T47D (cell line): ENCODE results near the gene TRMT44.

Experiments
- DNase-seq, 2 experiments: peaks; one replicate each; pipeline versions ENCODE4 v3.0.0 to v3.0.0-alpha.2; 2011 to 2012; ENCODE audit warnings: low read depth in 1 of 2, low spot score in 1 of 2
- JUND ChIP-seq: IDR thresholded peaks from 2 replicates; pipeline ENCODE4 v1.6.1; 2012; ENCODE audit warnings: low read depth
- in situ Hi-C: cut with HindIII; loops from 2 replicates; pipeline ENCODE4 v1.10.0; 2016; ENCODE audit warnings: low sequenced_read_pairs, low pct_unique_long_range_greater_than_20kb

The TRMT44 gene, protein sequence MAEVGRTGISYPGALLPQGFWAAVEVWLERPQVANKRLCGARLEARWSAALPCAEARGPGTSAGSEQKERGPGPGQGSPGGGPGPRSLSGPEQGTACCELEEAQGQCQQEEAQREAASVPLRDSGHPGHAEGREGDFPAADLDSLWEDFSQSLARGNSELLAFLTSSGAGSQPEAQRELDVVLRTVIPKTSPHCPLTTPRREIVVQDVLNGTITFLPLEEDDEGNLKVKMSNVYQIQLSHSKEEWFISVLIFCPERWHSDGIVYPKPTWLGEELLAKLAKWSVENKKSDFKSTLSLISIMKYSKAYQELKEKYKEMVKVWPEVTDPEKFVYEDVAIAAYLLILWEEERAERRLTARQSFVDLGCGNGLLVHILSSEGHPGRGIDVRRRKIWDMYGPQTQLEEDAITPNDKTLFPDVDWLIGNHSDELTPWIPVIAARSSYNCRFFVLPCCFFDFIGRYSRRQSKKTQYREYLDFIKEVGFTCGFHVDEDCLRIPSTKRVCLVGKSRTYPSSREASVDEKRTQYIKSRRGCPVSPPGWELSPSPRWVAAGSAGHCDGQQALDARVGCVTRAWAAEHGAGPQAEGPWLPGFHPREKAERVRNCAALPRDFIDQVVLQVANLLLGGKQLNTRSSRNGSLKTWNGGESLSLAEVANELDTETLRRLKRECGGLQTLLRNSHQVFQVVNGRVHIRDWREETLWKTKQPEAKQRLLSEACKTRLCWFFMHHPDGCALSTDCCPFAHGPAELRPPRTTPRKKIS

DNA sequence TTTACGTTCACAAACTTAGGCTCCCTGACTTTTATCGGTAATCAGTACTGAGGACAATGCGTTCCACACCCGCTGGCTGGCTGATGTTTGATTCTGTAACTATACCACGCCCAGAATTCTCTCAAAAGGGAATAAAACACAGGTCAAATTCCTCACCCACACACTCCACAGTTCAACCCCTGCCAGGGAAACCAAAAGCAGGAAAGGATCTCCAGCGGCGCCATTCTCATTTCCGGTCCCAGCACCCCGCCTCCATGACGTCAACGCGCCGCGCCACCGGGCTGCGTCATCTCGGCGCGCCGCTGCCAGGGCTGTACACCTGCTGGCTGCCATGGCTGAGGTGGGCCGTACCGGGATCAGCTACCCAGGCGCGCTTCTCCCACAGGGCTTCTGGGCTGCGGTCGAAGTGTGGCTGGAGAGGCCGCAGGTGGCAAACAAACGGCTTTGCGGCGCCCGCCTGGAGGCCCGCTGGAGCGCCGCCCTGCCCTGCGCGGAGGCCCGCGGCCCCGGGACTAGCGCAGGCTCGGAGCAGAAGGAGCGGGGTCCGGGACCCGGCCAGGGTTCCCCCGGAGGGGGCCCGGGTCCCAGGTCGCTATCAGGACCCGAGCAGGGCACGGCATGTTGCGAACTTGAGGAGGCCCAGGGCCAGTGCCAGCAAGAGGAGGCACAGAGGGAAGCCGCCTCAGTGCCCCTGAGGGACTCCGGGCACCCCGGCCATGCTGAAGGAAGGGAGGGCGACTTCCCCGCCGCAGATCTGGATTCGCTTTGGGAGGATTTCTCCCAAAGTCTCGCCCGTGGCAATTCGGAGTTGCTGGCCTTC, at the start of gene TRMT44, which contains the start of gene ACOX3:
TSS of gene TRMT44 (plus strand) at position 286 of the 820 bp plus-strand sequence. CDS start at position 332, 46 bp downstream.
TSS of gene ACOX3 (minus strand) at position 232 of the 820 bp plus-strand sequence. CDS start 24,202 bp downstream, outside the sequence.
- no peak for TF ChIP-seq JUND
- in situ Hi-C loops: no loop called here
- peak; percentile 41 to 92 for DNase-seq

DNA sequence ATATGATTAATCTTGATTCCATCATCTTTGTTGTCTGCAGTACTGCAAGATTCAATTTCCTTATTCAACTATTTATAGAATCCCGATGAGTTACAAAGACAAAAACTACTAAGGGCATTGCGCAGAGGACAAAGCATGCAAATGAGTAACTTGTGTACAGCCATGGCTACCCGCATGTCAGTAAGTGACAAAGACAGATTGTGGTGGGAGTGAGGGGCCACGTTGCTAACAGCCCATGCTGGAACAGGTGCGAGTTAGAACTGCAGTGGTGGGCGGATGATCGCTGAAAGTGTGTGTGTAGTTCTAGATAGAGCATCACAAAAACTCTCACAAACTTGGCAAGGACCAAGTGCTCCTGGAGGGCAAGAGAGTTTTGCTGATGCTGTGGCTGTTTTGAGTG, 49.5 kb upstream of the TRMT44 start:
- in situ Hi-C loops: no loop called here
- TF ChIP-seq JUND: no peak
- no peak for DNase-seq

DNA sequence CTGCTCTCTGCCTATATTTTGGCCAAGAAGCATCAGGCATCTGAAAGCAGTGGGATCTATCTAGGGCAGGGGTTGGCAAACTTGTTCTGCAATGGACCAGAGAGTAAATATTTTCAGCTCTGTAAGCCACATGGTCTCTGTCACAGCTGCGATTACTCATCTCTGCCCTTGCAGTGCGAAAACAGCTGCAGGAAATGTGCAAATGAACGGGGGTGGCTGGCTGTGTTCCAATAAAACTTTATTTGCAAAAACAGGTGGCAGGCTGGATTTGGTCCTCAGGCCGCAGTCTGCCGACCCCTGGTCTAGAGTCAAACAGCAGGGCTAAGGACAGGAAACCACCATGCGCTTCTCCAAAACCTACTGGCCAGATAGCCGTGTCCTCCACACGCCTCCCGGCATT, 48.6 kb upstream of the TRMT44 start:
- DNase-seq: no peak
- TF ChIP-seq JUND: no peak
- in situ Hi-C loops: no loop called here

DNA sequence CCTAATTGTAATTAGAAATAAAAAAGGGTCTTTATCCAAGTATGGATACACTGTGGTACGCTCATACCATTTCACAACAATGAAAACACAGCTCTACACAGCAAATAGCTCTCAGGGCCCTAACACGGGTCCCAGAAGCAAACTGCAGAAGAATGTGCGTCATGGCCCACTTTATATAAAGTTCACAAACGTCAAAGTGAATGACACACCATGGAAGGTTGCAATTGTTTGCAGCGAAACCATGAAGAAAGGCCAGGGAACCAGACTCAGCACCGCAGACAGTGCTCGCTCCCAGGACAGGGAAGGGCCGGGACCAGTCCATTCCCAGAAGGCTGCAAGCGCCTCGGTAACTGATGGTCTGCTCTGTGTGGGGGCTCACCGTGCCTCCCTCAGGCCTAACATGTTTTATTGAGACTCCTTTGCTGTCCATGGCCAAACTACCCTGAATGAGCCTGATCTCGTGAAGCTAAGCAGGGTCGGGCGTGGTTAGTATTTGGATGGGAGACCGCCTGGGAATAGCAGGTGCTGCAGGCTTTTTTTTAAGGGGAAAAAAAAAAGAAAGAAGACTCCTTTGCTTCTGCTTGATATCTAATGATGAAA, 47.9 kb upstream of the TRMT44 start:
- no peak for DNase-seq
- no peak for TF ChIP-seq JUND
- in situ Hi-C loops: no loop called here

DNA sequence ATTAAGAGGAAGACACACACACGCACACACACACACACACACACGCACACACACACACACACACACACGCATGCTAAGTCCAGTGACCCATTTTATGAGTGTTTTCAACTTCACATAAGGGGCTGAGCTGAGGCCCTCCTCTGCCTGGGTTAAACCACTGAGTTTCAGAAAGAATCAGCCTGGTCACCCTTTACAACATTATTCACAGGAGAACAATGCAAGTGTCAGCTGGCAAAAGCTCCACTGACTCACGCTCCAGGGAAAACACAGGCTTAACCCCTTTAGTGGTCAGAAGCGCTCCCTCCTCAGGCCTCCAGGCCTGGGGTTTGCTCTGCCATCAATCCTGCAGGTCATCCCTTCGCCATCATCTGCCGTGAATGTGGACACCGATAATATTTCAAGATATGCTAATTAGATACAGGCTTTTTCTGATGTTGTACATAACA, 47.0 kb upstream of the TRMT44 start:
- in situ Hi-C loops: no loop called here
- no peak for TF ChIP-seq JUND
- DNase-seq: no peak

DNA sequence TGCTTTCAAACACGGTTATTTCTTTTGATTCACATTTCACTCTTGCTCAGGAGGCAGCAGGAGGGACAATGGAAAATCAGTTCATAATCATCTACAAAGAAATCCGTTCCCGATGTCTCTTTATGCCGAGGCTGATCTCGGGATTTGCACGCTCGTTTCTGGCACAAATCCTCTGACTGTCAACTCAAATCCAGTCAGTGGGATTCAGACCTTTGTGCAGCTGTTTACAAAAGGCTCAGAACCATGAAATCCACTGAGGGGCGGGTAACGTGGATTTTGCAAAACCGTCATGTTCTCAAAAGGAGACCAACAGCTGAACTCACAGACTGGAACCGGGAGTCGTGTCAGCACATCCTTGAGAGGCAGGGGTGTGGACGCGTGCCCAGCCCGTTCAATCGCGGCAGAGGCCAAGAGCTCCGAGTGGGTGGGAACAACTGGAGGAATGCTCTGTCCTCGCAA, 46.5 kb upstream of the TRMT44 start:
- DNase-seq: no peak
- in situ Hi-C loops: no loop called here
- no peak for TF ChIP-seq JUND

DNA sequence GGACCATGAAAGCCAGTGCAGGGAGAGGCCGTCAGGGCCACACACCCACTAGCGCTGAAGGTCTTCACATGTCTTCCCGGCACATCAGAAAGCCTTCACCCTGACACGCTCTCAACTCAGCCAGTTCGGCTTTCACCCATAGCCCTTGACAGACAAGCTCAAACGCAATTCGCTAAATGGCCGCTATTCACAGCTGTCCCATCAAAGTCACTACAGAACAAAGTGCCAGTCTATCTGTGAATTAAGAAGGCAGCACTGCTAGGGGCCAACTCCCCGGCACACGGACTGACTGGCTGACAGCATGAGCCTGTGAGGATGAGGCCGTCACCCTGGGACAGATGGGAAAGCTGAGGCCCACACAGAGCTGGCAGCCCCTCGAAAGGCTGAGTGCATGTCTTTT, 45.8 kb upstream of the TRMT44 start:
- no peak for TF ChIP-seq JUND
- no peak for DNase-seq
- in situ Hi-C loops: no loop called here

DNA sequence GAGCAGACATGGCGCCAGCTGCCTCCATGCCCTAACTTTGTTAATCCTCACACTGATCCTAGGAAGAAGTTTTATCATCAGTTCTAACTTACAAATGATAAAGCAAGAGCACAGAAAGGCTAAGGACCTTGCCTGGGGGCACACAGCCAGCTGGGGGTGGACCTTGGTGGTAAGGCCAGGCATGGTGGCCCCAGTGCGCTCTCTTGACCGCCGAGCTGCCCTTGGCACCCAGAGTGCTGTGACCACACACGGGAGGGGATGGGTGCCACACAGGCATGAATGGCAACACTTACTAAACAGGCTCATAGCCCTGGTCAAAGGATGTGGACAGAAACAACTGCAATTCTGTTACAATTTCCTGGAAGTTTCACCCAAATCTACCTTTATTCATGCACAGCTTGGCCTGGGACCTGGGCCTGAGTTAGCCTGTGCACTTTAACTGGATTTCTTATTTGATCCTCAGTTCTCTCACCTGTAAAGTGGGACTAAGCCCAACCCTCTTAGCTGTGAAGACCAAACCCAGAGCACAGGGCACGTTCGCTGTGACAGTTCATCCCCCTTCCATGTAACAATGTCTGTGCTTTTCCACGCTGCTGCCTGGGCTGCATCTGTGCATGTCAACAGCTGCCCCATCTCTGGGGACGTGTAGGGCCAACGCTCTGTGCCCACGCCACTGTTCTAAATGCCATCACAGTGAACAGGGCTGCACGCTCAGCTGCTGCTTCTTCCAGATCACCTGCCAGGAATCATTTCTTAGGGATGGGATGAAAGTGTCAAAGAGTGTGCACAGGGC, 44.9 kb upstream of the TRMT44 start:
- in situ Hi-C loops: no loop called here
- TF ChIP-seq JUND: no peak
- no peak for DNase-seq

DNA sequence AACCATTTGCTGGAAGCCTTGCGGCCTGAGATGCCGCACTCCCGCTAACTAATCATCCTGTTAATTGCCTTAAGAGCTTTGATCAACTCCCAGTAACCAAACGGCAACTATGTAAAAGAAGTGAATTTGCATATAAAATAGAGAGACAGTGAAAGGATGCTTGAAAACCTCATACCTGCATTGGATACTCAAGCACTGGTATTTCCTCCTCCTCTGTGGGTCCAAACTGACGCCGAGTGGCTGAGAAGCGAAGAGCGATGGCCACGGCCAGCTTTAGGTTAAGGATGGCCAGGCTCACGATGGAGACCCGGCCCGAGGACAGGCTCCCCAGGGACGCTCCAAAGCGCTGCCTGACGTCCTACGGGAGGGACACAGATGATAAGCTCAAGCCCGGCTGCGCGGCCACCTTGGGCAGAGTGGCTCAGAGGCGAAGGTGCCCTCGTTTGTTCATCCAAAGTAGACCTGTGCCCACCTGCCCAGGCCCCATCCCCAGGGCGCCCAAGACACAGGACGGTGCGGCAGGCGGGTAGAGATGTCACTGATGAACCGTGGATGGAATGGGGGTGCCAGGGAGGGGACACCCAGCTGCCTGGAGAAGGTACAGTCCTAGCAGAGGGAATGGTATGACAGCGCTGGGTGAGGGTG, 43.7 kb upstream of the TRMT44 start:
- no peak for DNase-seq
- in situ Hi-C loops: no loop called here
- no peak for TF ChIP-seq JUND

DNA sequence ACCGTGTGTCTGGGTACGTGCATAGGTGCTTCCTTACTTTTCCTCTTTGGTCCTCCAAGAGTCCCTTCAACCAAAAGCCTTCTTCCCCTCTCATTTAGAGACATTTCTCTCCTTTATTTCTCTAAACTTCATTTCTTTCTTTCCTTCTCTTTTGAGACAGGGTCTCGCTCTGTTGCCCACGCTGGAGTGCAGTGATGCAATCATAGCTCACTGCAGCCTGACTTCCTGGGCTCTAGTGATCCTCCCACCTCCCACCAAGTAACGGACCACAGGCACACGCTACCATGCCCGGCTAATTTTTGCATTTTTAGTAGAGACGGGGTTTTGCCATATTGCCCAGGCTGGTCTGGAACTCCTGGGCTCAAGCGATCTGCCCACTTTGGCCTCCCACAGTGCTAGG, 42.2 kb upstream of the TRMT44 start:
- TF ChIP-seq JUND: no peak
- no peak for DNase-seq

DNA sequence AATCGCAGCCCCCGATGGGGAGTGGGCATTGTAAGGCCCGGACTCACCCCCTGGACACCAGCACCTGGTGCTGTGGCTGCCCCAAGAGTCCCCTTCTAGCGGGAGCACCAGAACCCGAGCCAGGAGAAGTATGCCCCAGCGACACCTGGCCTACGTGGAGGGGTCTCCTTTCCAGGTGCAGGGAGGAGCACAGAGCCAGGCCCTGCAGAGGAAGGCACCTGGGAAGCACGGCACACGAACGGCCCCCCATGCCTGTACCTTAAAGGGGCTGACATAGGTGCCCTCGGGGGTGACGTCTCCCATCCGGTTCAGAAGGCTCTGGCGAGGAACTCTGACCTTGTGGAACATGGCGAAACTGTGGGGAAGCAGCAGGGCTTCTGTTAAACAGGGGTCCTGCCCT, 41.3 kb upstream of the TRMT44 start:
- TF ChIP-seq JUND: no peak
- no peak for DNase-seq
- in situ Hi-C loops: no loop called here

More for the DNA sequence above, 42.2 kb upstream of the TRMT44 start:
- in situ Hi-C loops: no loop called here
